ENCODE data around the gene TSPEAR. TPM values are rescaled to one million over a fixed set of nuclear protein-coding genes. Genes with fewer than 3 reads are reported as not detected.

TSPEAR gene
- not detected in 2 replicates for polyA plus RNA-seq (2011; rRNA removed)
- not detected in 2 replicates for polyA minus RNA-seq (2011; rRNA and poly(A)+ RNA removed)

GRCh38 chr21:44711327-44712202 lies at the start of gene TSPEAR:
Gene TSPEAR, minus strand, starts transcription at chr21:44711572. Its CDS starts 58 bp downstream, at chr21:44711514.
- ChIA-PET CTCF (interaction anchor here (1.1 kb wide), 1 partner anchor 10 kb away, joined by 5 read pairs; no protein-coding TSS in a partner anchor), POLR2A (no interaction called here)
- no peaks in the 10 kb centered on the region for H3K36me3 ChIP-seq (ENCODE audit: control insufficient read depth, insufficient read depth, low read length)
- H3K4me3 ChIP-seq (ENCODE audit: low read depth, low read length): no peak within 1 kb of the TSS
- H3K27me3 ChIP-seq (ENCODE audit: control insufficient read depth, insufficient read depth, low read length): peaks cover 57% of the 10 kb centered on the region
- no peak for TF ChIP-seq CTCF (IDR thresholded peaks at IDR 0.05; ENCODE audit: insufficient read depth, low read depth, low read length)
- DNase-seq (ENCODE audit: low read depth): no peak

DNA sequence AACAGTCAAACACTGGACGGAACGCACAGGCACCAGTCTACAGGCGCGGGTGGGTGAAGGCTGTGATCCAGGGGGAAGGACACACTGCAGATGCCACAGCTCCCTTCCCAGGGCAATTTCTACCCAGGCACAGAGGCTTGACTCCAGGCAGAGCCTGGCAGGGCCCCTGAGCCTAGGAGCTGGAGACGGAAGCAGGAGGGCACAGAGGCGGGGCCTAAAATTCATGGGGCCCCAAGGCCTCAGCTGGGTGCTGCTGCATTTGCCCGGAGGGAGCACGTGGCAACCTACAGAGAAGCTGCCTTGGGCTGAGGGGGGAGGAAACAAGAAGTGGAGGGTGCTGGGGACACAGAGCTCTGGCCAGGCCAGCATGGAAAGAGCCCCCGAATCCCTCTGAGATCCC lies 49.0 kb upstream of the TSPEAR start:
- CTCF ChIA-PET: interaction anchor here (1.0 to 1.8 kb wide), 4 partner anchors 14 to 33 kb away, joined by 3 to 9 read pairs (median 4); no protein-coding TSS in a partner anchor
- H3K36me3 ChIP-seq (ENCODE audit: control insufficient read depth, insufficient read depth, low read length): no peaks in the 10 kb centered on the region
- no peak for TF ChIP-seq CTCF (IDR thresholded peaks at IDR 0.05; ENCODE audit: insufficient read depth, low read depth, low read length)
- H3K4me3 ChIP-seq (ENCODE audit: low read depth, low read length): no peak overlapping the region
- POLR2A ChIA-PET: no interaction called here
- DNase-seq (ENCODE audit: low read depth): no peak
- H3K27me3 ChIP-seq (ENCODE audit: control insufficient read depth, insufficient read depth, low read length): peaks cover 1% of the 10 kb centered on the region

- no peak for TF ChIP-seq CTCF (IDR thresholded peaks at IDR 0.05; ENCODE audit: insufficient read depth, low read depth, low read length)
- POLR2A ChIA-PET: no interaction called here
- no peak overlapping the region for H3K4me3 ChIP-seq (ENCODE audit: low read depth, low read length)
- peaks cover 1% of the 10 kb centered on the region for H3K27me3 ChIP-seq (ENCODE audit: control insufficient read depth, insufficient read depth, low read length)
- CTCF ChIA-PET: interaction anchor here (0.9 to 1.6 kb wide), 3 partner anchors 13 to 30 kb away, joined by 3 to 4 read pairs (median 3); no protein-coding TSS in a partner anchor
- DNase-seq (ENCODE audit: low read depth): no peak
- H3K36me3 ChIP-seq (ENCODE audit: control insufficient read depth, insufficient read depth, low read length): no peaks in the 10 kb centered on the region
These were observed 48.4 kb upstream of the TSPEAR start for GRCh38 chr21:44759628-44760285.

DNA sequence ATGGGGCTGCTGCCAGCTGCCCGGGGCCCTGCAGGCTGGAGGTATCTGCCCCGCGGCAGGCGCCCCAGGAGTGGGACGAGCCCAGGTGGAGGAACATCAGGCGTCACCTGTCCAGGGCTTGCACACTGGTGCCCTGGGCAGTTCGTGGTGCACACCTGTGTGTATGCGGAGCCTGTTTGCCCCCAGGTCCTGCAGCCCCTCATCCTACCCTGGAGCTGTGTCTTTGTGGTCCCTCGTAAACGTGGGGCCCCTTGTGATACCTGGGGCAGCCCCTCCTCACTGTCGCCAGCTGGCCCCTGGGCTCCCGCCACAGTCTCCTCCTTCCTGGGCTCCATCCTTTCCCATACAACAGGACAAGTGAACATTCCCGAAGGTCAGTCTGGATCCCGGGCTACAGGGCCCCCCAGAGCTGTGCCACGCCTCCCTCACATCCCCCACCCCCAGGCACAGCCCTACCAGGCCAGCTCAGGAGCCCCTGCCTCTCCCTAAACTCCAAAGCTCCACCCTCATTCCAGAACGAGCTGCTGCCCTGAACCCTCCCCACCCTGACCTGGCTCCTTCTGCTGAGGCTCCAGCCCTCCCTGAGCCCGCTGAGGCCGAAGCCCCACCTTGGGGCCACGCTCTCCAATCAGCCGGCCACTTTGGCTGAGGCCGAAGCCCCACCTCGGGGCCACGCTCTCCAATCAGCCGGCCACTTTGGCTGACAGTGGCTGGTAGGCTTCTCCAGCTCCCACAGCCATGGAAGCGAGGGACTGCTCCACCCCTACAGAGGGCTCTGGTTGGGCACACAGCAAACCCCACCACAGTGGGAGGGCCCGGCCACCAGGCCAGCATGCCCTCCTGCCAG lies 47.6 kb upstream of the TSPEAR start:
- ChIA-PET POLR2A (no interaction called here), CTCF (interaction anchor here (0.9 to 1.6 kb wide), 2 partner anchors 12 to 31 kb away, joined by 3 to 4 read pairs; no protein-coding TSS in a partner anchor)
- DNase-seq (ENCODE audit: low read depth): no peak

More for the DNA sequence above, 47.6 kb upstream of the TSPEAR start:
- H3K4me3 ChIP-seq (ENCODE audit: low read depth, low read length): no peak overlapping the region
- H3K36me3 ChIP-seq (ENCODE audit: control insufficient read depth, insufficient read depth, low read length): no peaks in the 10 kb centered on the region
- peaks cover 1% of the 10 kb centered on the region for H3K27me3 ChIP-seq (ENCODE audit: control insufficient read depth, insufficient read depth, low read length)
- TF ChIP-seq CTCF (IDR thresholded peaks at IDR 0.05; ENCODE audit: insufficient read depth, low read depth, low read length): no peak

Data from BJ (cell line).